Stimulated activated CD8-positive, alpha-beta memory T cell treated with anti-CD3 and anti-CD28 coated beads, Interleukin-7, amount 100 ng/mL, for 48 hours (primary cell): ENCODE results near the gene PIGQ.
"Not testable (repeated sequence)": the region's sequence is repeated elsewhere in the genome, so short reads cannot be mapped to it uniquely, and the experiment has no call there.

Source experiments
- DNase-seq, 2 donors: peaks; one replicate each; pipeline ENCODE4 v3.0.0-alpha.2; 2020; ENCODE audit warnings: low read depth in 1 of 2; ENCODE audit errors: extremely low read depth in 1 of 2

The PIGQ gene

GRCh38 chr16:583815-584591 is 14.2 kb downstream of the PIGQ start:
- no peak for DNase-seq

- no peak for DNase-seq
Measured at GRCh38 chr16:585351-585750, 15.6 kb downstream of the PIGQ start.

- no peak for DNase-seq
Measured at GRCh38 chr16:586047-586644, 16.4 kb downstream of the PIGQ start.

DNA sequence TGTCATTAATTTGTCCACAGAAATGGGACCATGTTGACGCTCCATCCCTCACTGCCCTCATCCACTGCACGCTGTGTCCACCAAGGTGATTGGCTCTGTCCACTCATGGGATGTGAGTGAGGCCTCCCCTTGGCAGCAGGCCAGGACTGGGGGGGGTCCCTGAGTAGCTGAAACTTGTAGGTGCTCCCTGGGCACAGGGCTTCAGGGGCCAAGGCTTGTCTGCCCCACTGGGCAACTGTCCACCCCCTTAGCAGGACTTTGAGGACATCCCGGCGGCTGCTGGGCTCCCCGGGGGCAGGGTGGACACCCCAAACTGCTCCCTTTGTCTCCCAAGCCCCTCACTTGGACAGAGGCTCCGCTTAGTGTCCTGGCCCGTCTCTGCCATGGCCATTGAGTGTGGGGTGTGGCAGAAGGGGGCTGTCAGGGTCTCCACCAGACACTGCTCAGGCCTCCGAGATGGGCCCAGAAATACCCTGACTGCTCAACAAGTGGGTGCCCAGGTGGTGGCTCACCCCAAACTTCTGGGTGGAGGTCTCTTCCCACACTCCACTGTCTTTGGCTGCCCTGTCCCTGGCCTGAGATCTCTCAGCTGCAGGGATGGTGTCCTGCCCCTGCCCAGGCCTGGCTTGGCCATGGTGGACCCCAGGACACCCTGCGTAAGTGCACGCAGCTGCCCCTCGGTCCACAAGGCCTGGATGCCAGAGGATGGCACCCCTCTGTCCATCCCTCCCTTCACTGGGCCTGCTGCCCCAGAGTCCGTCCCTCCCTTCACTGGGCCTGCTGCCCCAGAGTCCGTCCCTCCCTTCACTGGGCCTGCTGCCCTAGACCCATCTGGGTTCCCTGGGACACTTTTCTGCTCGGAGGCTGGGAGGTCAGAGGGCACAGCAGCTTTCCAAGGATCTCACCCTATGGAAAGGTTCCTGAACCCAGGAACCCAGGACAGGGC is 17.1 kb downstream of the PIGQ start:
- no peak for DNase-seq

- DNase-seq = peak in 1 of 2 donors; percentile 58
Measured at GRCh38 chr16:588639-588888, 18.8 kb downstream of the PIGQ start.

DNA sequence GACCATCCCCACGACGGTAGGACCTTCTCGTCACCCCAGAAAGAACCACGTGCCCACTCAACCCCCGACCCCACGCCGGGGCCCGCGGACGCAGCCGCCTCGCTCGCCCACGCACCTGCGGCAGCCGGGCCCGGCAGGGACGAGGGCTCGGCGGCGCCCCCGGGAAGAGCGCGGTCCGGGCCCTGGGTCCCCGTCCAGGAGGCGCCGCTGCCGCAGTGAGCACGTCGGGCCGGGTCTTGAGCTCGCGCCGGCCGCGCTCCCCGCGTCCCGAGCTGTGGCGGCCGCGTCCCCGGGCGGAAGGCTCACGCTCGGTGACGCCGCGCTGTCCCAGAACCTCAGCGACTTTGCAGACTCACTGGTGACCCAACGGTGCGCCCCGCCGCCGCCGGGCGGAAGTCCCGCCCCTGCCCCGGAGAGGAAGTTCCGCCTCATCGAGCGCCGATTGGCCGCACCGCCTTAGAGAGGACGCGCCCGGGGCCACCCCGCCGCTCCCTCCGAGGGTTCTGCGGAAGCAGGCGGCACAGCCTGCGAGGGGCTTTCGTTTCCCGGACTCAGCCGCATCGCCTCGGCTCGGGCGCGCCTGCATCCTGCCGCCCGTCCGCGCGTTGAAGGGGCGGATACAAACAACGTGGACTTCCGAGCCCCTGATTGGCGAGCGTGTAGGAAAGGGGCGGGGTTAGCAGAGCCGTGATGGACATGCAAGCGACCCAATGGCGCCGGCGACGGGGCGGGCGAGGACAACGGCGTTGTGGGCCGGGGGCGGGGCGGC is 19.3 kb downstream of the PIGQ start:
- DNase-seq = peak; percentile 91 to 92

- peak; percentile 95 to 99 for DNase-seq
Measured at GRCh38 chr16:589658-590187, 20.0 kb downstream of the PIGQ start, which contains the start of gene RAB40C. Gene RAB40C (plus strand): TSS chr16:590066. CDS start chr16:590292, 226 bp downstream.

GRCh38 chr16:590188-590814 is 20.5 kb downstream of the PIGQ start:
- no peak for DNase-seq

DNA sequence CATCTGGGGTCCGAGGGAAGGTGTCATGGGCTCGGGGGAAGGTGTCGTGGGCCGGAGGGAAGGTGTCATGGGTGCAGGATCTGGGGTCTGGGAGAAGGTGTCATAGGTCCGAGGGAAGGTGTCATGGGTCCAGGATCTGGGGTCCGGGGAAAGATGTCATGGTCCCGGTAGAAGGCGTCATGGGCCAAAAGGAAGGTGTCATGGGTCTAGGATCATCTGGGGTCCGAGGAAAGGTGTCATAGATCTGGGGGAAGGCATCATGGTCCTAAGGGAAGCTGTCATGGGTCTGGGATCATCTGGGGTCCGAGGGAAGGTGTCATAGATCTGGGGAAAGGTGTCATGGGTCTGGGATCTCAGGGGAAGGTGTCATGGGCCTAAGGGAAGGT is 21.0 kb downstream of the PIGQ start:
- no peak for DNase-seq

GRCh38 chr16:591231-591630 is 21.5 kb downstream of the PIGQ start:
- DNase-seq = no peak

DNA sequence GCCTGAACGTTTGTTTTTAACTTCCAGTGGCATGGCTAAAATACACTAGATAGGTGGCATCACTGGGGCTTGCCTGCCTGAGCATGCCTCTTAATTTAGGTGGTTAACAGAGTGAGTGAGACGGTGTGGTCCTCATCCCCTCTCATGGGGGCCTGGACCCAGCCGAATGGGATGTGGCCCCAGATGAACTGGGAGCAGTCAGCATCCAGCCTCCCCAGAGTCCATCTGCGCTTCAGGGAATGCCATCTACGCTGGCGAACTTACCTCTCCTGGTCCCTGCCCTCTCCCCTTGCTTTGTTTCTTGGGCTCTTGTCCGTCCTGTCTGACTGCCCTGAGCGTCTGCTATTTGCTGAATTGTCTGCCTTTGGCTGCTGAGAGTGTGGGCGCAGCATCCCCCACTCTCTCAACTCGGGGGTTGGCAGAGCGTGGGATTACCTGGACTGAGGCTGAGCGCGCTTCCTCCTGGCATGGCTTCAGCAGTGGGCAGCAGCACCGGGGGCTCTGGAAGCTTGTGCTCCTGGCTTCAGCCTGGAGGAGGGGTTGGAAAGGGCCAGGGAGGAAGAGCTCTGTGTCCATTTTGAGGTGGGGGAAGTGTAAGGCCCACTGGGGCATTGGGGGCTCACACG is 22.2 kb downstream of the PIGQ start:
- no peak for DNase-seq

- no peak for DNase-seq
Measured at GRCh38 chr16:592518-593306, 22.9 kb downstream of the PIGQ start.

- no peak for DNase-seq
Measured at GRCh38 chr16:593406-593805, 23.6 kb downstream of the PIGQ start.

DNA sequence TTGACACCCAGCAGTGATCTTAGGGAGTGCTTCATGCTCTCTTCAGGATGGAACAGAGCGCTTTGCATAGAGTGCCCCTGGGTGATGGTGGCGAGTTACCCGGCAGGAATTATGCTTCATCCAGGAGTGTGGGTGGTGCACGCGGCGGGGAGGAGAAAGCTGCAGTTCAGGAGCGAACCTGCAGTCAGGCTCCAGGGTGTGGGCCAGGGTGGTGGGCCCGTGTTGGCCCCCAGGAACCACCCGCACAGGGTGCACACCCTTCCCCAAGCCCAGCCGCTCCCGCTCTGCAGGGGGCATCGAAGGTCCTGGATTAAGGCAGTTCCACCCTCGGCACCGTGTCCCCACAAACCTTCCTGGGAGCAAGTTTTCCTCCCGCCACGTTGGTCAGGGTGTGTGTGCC is 24.0 kb downstream of the PIGQ start:
- no peak for DNase-seq

- no peak for DNase-seq
Measured at GRCh38 chr16:595094-595528, 25.3 kb downstream of the PIGQ start.

DNA sequence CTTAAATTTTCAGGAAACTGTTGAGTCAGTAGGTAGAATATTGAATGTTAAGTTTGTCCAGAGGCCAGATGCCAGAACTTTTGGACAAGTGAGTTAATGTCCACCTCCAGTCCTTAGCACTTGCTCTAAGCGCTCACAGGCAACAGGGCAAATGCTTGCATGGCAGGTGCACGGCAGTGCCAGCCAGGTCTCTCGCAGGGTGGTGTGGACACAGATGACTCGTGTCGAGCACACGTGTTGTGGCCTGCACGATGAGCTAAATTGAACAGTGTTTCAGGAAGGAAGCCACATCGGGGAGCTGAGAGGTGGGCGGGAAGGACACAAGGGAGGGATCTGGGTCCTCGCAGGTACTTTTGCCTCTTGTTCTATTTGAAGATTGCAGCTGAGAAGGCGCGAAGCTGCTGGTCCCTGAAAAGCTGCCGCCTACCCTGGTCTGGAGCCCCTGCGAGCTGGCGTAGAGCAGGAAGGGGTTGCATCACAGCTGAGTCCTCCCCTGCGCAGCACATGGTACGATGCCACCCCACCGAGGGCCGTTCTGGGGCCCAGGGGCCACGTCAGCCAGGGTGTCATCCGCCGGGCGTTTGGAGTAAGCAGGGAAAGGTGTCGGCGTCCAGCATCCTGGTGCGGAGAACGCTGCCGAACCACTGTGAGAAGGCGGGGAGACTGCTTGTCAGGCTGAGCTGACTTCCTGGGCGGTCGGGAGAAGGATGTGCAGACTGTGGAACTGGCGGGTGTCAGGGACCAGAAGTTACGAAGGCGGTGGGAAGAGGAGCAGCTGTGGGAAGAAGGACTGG is 26.4 kb downstream of the PIGQ start:
- no peak for DNase-seq

DNA sequence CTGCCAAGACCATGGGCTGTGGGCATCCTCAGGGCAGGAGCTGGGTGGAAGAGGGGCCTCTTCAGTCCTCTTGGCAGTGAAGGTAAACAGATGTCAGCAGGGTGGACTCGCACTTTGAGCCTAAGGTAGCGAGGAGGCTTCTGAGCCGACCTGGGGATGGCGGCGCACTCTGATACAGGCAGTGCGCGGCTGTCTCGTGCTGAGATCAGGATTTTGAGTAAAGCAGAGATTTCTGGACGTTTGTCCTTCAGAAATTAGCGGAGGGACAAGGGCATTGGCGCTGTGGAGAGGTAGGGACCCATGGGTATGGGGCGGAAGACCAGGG is 26.9 kb downstream of the PIGQ start:
- no peak for DNase-seq

DNA sequence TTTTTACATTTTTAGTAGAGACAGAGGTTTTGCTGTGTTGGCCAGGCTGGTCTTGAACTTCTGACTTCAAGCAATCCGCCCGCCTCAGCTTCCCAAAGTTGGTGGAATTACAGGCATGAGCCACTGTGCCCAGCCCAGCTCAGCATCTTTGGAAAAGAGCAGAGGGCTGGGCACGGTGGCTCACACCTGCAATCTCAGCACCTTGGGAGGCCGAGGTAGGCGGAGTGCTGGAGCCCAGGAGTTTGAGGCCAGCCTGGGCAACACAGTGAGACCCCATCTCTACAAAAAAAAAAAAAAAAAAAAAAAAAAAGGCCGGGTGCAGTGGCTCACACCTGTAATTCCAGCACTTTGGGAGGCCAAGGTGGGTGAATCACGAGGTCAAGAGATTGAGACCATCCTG is 27.9 kb downstream of the PIGQ start:
- not testable (repeated sequence) for DNase-seq
